ENCODE measurements around the gene JARID2.

The JARID2 gene

GRCh38 chr6:15245361-15246216 is at the start of gene JARID2:
TSS of gene JARID2 (plus strand) at chr6:15246069. CDS start at chr6:15246540, 471 bp downstream.
- peak; percentile 96 for DNase-seq (ENCODE audit: low read depth)

GRCh38 chr6:15200087-15200486 is 45.8 kb upstream of the JARID2 start:
- DNase-seq (ENCODE audit: low read depth), result no peak

GRCh38 chr6:15205321-15205720 is 40.5 kb upstream of the JARID2 start:
- no peak for DNase-seq (ENCODE audit: low read depth)

GRCh38 chr6:15206887-15207286 is 39.0 kb upstream of the JARID2 start:
- no peak for DNase-seq (ENCODE audit: low read depth)

DNA sequence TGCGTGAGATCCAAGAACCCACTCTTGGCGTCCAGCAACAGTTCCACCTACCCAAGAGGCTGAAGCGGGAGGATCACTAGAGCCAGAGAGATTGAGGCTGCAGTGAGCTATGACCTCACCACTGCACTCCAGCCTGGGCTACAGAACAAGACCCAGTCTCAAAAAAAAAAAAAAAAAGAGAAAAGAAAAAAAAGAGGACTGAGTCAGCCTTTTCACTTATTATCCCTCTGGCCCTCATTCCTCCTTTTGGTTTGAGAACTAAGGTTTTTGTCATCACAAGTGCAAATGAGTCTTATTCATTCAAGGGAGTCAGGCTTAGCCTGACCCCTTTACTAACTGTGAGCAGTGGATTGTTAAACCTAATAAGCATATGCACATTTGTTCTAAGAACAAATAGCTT is 37.9 kb upstream of the JARID2 start:
- no peak for DNase-seq (ENCODE audit: low read depth)

GRCh38 chr6:15213838-15214400 is 31.9 kb upstream of the JARID2 start:
- no peak for DNase-seq (ENCODE audit: low read depth)

DNA sequence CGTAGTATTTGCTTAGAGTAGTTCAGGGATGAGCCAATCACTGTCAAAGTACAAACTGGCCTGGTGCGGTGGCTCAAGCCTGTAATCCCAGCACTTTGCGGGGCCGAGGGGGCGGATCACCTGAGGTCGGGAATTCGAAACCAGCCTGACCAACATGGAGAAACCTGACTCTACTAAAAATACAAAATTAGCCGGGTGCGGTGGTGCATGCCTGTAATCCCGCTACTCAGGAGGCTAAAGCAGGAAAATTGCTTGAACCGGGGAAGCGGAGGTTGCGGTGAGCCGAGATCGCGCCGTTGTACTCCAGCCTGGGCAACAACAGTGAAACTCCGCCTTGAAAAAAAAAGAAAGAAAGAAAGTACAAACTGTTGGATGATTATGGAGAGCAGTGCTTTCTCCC is 27.5 kb upstream of the JARID2 start:
- no peak for DNase-seq (ENCODE audit: low read depth)

- DNase-seq (ENCODE audit: low read depth), result no peak
Measured at GRCh38 chr6:15220062-15220461, 25.8 kb upstream of the JARID2 start.

- no peak for DNase-seq (ENCODE audit: low read depth)
Measured at GRCh38 chr6:15227827-15228318, 18.0 kb upstream of the JARID2 start.

DNA sequence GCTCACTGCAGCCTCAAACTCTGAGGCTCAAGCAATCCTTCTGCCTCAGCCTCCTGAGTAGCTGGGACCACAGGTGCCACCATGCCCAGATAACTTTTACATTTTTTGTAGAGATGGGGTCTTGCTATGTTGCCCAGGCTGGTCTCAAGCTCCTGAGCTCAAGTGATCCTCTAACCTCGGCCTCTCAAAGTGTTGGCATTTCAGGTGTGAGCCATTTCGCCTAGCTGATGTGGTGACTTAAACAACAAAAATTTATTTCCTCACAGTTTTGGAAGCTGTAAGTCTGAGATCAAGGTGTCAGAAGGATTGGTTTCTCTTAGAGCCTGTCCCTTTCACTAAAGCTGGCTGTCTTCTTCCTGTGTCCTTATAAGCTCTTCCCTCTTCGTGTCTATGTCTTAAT is 15.0 kb upstream of the JARID2 start:
- no peak for DNase-seq (ENCODE audit: low read depth)

DNA sequence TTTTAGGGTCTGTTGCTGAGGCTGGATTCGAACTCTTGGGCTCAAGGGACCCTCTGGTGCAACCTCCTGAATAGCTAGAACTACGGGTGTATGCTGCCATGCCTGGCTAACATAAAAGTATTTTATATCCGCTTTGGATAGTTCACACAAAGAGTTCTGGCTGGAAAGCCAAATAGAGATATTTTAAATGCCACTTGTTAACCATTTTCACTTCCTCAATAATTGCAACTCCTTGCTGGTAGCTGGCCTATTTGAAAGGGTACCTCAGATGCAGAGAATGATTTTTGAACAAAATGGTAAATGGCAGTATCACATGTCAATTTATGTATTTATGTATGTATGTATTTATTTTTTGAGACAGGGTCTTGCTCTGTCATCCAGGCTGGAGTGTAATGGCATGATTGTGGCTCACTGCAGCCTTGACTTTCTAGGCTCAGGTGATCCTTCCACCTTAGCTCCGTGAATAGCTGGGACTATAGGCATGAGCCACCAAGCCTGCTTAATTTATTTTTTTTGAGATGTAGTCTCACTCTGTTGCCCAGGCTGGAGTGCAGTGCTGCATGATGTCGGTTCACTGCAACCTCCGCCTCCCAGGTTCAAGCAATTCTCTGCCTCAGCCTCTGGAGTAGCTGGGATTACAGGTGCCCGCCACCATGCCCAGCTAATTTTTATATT is 12.9 kb upstream of the JARID2 start:
- DNase-seq (ENCODE audit: low read depth), result no peak

- no peak for DNase-seq (ENCODE audit: low read depth)
Measured at GRCh38 chr6:15234068-15234758, 11.7 kb upstream of the JARID2 start.

GRCh38 chr6:15239616-15240364 is 6.1 kb upstream of the JARID2 start:
- DNase-seq (ENCODE audit: low read depth), result no peak

GRCh38 chr6:15242503-15242902 is 3.4 kb upstream of the JARID2 start:
- no peak for DNase-seq (ENCODE audit: low read depth)

GRCh38 chr6:15242937-15243614 is 2.8 kb upstream of the JARID2 start:
- DNase-seq (ENCODE audit: low read depth), result no peak

DNA sequence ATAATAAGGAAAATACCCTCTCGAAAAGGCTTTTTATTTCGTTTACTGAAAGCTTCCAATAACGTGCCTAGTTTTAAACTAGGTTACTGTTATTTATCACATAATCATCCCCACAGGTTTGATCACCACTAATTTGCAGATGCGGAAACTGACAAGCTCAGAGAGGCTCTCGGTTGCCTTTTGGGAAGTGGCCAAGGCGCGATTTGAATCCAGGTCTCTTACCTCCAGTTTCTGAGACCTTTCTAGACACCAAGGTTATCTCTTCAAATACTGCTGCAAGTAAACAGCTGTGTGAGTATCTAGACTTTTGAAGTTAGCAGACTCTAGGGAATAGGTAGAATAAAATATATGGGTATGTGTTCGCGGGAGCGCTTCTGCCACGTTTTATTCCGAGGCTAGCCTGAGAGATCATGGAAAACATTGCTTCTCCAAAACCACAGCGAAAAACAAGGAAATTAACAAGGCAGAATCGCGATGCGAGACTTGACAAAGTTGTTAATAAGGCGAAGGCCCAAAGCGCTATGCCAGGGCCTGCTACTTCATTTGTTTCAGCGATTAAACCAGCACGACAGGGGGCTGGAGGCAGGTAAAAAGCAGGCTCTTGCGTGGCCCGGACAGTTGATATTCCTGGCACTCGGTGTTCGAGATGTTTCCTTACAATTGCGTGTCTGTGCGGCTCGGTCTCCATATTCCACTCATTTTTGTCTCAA is 1.8 kb upstream of the JARID2 start:
- no peak for DNase-seq (ENCODE audit: low read depth)

- no peak for DNase-seq (ENCODE audit: low read depth)
Measured at GRCh38 chr6:15244620-15245360, 1.1 kb upstream of the JARID2 start.

DNA sequence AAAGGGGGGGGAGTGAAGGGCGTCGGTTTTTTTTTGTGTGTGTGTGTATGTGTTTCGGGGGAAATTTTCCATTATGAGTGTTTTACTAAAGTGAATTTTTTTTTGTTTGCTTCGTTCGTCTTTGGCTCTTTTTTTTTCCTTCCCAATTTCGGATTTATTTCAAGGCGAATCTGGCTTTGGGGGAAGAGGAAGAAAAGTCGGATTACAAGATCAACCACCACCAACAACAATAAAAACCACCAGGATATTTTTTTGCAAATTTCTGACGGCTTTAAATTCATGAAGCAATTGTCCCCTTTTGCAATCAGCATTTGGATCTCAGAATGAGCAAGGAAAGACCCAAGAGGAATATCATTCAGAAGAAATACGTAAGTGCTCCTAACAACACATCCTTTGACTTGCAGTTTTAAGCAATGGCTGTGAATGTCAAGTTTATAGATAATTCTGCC is 372 bp downstream of the JARID2 start:
- DNase-seq (ENCODE audit: low read depth), result no peak

DNA sequence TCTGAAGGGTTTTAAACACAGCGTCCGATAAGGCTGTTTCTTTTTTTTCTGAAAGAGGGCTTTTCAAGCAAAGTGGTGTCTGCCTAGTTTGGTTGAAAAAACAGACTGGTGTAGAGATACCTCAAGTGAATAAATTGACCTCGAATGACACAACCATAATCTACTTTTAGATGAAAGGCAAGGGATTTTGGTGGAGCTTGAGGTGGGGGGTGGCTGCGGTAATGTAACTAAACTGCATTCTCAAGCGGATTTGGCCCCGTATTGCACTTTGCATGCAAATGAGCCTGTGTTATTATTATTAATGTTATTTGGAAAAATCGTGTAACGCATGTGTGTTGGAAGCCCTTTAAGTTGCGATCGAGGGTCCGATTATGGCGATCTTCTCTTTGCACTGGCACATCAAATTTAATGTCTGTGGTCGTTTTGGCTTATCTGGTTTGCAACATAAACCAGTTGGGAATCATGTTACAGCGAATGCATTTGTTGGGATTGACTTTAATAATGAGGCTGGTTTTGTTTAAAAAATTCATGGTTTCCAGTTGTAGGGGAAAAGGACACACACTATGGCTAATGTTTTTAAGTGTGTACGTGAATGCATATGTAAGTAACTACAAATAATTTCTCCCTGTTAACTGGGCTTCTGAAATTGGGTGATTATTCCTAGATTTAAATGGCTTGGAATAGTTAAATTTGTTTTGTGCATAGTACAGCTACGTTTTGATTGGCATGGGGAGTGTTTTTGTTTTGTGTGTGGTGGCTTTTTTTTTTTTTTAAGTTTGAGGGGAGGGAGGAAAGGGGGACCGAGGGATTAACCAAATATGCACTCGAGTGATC is 1.0 kb downstream of the JARID2 start:
- DNase-seq (ENCODE audit: low read depth), result no peak
